GM19035 (cell line): ENCODE measurements around the gene C10orf95.
"Not testable (repeated sequence)": the region's sequence is repeated elsewhere in the genome, so short reads cannot be mapped to it uniquely, and the experiment has no call there.

Source experiments
- ATAC-seq: cut with Tn5 transposase; IDR thresholded peaks from one replicate; pipeline ENCODE4 v1.9.1; 2021; ENCODE audit not compliant: unreplicated experiment

The C10orf95 gene

GRCh38 chr10:102451105-102451969 lies at the start of gene C10orf95:
TSS of gene C10orf95 (minus strand) at chr10:102451543. CDS start at chr10:102451093, 450 bp downstream.
- ATAC-seq = no peak

DNA sequence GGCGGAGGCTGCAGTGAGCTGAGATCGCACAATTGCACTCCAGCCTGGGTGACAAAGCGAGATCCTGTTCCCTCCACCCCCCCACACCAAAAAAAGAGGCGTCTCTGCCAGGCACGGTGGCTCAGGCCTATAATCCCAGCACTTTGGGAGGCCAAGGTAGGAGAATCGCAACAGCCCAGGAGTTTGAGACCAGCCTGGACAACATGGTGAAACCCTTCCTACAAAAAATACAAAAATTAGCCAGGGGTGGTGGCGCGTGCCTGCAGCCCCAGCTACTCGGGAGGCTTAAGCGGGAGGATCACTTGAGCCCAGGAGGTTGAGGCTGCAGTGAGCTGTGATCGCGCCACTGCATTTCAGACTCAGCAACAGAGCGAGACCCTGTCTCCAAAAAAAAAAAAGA lies 49.3 kb upstream of the C10orf95 start:
- ATAC-seq = not testable (repeated sequence)

DNA sequence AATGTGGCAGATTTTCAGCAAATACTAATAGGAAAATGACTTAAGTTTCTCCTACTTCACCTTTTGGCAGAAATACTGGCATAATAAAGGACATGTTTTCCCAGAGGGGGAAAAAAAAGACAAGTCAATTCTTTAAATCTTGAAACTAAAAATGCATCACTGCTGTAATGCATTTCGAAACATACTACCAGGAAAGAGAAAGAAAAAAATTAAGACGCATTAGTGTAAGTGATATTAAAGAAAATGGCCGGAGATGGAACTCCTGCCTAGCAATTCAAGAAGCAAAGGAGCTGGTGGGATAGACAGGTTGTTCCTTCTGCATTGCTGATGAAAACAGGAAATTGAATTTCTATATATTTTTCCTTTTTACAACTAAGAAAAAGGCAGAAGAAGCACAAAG lies 48.0 kb upstream of the C10orf95 start:
- ATAC-seq = no peak

- no peak for ATAC-seq
Observed at GRCh38 chr10:102497545-102497944, 46.2 kb upstream of the C10orf95 start.

GRCh38 chr10:102493771-102494170 lies 42.4 kb upstream of the C10orf95 start:
- no peak for ATAC-seq

GRCh38 chr10:102492983-102493382 lies 41.6 kb upstream of the C10orf95 start:
- ATAC-seq = no peak

- no peak for ATAC-seq
Observed at GRCh38 chr10:102492344-102492939, 41.1 kb upstream of the C10orf95 start.

- no peak for ATAC-seq
Observed at GRCh38 chr10:102491136-102491535, 39.8 kb upstream of the C10orf95 start.

DNA sequence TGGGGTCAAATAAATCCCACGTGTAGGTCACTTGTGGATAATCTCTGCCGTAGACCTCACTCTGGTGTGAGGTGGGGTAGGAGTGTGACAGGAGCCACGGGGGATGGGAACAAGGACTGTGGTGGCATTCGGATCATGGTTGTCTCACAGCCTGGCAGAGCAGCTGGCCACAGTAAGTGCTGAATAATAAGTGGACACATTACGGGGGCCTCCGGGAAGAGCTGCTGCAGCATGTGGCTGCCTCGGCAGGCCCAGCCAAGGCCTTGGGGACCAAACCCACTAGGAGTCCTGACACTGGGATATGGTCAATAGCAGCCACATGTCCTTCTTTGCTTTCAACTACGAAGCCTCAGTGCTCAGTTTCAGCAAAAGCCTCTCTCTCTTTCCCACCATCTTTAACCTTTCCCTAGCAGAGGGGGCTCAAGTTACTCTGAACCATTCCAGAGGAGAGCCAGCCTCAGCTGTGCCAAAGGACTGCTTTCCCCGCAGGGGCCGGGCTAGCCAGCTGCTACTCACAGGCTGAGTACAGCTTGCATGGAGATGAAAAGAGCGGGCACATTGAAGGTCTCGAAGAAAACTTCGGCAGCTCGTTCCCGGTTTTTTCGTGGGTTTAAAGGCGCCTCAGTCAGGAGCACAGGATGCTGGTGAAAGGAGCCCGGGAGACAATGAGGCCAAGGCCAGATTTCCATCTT lies 33.9 kb upstream of the C10orf95 start:
- ATAC-seq = no peak

DNA sequence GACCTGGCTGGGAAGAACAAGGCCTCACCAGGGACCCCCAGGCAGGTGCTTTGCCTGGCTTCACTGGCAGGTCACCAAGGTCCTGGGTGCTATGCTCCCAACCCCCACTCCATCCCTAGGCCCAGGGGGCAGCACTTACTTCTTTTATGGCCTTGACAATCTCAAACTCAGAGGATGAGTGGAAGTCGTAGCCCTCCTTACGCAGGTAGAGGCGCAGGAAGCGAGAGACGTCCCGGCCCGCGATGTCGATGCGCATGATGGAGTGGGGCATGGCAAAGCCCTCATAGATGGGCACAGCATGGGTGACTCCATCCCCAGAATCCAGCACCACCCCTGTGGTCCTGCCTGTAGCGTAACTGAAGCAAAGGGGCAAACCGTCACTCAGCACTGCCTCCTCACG lies 32.7 kb upstream of the C10orf95 start:
- no peak for ATAC-seq

GRCh38 chr10:102480396-102480795 lies 29.1 kb upstream of the C10orf95 start:
- no peak for ATAC-seq

DNA sequence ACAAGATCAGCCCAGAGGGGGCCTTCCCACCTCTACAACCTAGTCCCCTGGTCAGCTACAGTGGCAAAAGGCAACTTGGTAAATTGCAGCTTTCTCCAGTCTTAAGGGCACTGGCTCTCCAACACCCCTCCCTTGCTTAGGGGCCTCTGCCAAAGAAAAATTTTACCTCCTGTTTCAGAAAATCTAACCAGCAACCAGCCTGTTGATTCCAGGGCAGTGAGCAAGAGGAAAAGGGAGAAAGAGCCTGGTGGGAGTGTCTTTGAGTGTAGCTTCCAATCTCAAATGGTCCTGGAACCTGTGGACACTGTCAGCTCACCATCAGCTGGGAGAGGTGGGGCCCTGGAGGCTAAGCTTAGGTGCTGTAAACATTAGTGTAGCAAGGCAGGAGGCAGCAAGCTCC lies 28.3 kb upstream of the C10orf95 start:
- ATAC-seq = no peak

DNA sequence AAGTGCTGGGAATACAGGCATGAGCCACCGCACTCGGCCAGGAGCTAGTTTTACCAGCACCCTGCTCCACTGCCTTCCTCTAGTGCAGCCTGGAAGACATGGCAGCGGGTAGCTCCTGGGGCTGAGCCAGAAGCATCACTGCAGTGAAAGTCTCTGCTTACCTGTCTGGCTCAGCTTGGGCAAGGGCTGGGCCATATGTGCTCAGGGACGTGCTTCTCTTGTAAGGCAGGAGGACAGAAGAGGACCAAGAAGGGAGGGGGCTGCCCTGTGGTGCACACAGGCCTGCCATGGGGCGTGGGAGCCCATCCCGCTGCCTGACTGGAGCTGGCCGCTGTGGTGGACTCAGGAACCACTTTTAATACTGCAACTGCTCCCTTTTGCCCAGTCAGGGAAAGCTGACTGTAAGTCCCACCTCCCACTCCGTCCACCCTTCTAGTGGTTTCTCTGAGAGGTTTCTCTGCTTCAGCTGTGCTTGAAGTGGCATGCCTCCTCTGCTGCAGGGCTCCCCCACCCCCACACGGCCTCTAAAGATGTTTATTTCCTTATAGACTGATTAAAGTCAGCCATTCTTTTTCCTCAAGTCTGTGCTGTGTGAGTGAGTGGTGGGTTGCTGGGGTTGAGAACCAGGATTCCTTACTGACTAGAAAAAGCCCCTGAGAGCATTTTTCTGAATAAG lies 25.3 kb upstream of the C10orf95 start:
- ATAC-seq = no peak

GRCh38 chr10:102475451-102476040 lies 24.2 kb upstream of the C10orf95 start:
- no peak for ATAC-seq

- no peak for ATAC-seq
Observed at GRCh38 chr10:102473445-102474331, 22.3 kb upstream of the C10orf95 start.

- no peak for ATAC-seq
Observed at GRCh38 chr10:102470579-102471546, 19.5 kb upstream of the C10orf95 start.

GRCh38 chr10:102468683-102469082 lies 17.3 kb upstream of the C10orf95 start:
- no peak for ATAC-seq

DNA sequence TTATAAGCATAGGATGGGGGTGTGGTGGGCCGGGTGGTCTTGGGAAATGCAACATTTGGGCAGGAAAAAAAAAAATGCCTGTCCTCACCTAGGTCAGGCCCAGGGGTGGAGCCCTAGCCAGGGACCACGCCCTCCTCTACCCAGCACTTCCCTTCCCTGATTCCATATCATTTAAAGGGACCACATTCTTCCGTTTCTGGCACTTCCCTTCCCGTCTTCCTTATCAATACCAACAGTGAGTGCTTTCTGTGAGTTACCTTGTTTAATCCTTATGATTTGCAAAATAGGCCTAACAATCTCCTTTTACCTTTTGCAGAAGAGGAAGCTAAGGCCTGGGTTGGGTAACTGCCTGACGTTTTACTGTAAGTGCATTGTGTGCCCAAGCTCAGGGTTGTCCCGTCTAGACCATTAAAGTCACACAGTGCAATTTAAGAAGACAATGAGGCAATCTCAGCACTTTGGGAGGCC lies 16.7 kb upstream of the C10orf95 start:
- no peak for ATAC-seq

GRCh38 chr10:102467318-102467717 lies 16.0 kb upstream of the C10orf95 start:
- ATAC-seq = no peak
